Ectodermal cell (in vitro differentiated cells): Measurements from ENCODE around the gene AMBRA1.

ENCODE experiments used
- H3K27ac ChIP-seq: 2 replicates; pipeline ENCODE4 v1.7.0; 2013; ENCODE audit warnings: mild to moderate bottlenecking, low read depth, low read length; ENCODE audit not compliant: insufficient read depth, poor library complexity, severe bottlenecking
- H3K27me3 ChIP-seq: 2 replicates; pipeline ENCODE4 v1.7.0; 2013; ENCODE audit warnings: mild to moderate bottlenecking, low read length; ENCODE audit not compliant: insufficient read depth, control insufficient read depth, poor library complexity, severe bottlenecking
- H3K36me3 ChIP-seq: one replicate; pipeline ENCODE4 v1.7.0; 2013; ENCODE audit warnings: low read length; ENCODE audit not compliant: control insufficient read depth, insufficient read depth
- H3K4me1 ChIP-seq: one replicate; pipeline ENCODE4 v1.7.0; 2013; ENCODE audit warnings: low read length; ENCODE audit not compliant: control insufficient read depth, insufficient read depth
- H3K4me3 ChIP-seq: 2 replicates; pipeline ENCODE4 v1.7.0; 2013; ENCODE audit warnings: low read depth, low read length, control low read depth; ENCODE audit not compliant: insufficient read depth
- H3K9me3 ChIP-seq: 2 replicates; pipeline ENCODE4 v1.7.0; 2013; ENCODE audit warnings: mild to moderate bottlenecking, low read length, moderate library complexity; ENCODE audit not compliant: control insufficient read depth
- WGBS, 2 experiments: methylation state at CpG; one replicate each; pipeline ENCODE4 v1.1.7; 2013; ENCODE audit warnings: missing lambda C conversion rate in 2 of 2; 5-methylcytosine and 5-hydroxymethylcytosine counted together

AMBRA1 gene

DNA sequence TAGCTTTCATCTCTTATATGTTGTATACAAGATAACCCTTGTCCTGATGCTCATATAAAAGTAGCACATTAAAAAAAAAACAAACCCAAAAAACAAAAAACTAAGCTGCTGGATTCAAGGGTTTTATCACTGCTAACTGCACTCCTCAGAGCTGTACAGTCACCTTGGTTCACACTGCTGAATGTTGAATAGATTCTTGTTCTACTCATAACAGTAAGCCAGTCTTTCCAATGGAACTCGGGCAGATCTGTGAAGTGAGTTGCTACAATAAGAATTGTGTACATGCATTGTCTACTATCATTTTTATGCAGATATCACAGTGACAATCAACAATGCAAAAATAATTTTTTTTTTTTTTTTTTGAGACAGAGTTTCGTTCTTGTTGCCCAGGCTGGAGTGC, 18.5 kb upstream of the AMBRA1 start:
- H3K27me3 ChIP-seq: no peaks in the 10 kb centered on the region
- H3K9me3 ChIP-seq: no peaks in the 10 kb centered on the region
- WGBS, 2 experiments: 98 to 100% methylated on average over 1 to 2 of the region's 2 CpGs
- no peaks in the 10 kb centered on the region for H3K36me3 ChIP-seq
- no peak overlapping the region for H3K27ac ChIP-seq
- H3K4me1 ChIP-seq: peaks cover 4% of the 10 kb centered on the region
- H3K4me3 ChIP-seq: no peak overlapping the region

DNA sequence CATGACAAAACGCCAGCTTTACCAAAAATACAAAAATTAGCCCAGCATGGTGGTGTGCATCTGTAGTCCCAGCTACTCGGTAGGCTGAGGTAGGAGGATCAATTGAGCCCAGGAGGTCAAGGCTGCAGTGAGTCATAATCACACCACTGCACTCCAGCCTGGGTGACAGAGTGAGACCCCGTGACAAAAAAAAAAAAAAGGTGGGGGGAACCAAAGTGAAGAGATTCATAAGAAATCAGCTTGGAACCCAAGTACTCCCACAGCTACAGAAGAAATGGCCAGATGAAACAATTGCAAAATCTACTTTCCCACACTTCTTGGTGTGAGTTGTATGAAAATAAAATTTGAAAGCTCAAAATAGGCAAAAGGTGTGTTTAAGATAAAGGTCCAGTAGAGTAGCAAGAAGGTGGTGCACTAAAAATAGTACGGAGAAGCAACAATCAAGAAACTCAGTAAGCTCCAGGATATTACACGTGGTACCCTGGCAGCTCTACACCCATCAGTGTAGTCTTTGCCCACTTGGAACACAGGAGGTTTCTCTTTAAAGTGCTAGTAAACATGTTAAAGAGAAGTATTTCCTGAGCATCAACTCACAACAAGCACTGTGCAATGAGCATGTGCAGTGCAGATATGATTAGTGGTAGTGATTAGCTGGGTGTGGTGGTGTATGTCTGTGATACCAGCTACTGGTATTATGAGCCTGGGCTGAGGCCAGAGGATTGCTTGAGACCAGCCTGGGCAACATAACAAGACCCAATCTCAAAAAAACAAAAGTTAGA, 17.9 kb upstream of the AMBRA1 start:
- H3K27ac ChIP-seq: no peak overlapping the region
- peaks cover 4% of the 10 kb centered on the region for H3K4me1 ChIP-seq
- no peaks in the 10 kb centered on the region for H3K27me3 ChIP-seq
- no peaks in the 10 kb centered on the region for H3K36me3 ChIP-seq
- 87 to 90% methylated on average over 5 of the region's 5 CpGs for WGBS, 2 experiments
- no peaks in the 10 kb centered on the region for H3K9me3 ChIP-seq
- no peak overlapping the region for H3K4me3 ChIP-seq

DNA sequence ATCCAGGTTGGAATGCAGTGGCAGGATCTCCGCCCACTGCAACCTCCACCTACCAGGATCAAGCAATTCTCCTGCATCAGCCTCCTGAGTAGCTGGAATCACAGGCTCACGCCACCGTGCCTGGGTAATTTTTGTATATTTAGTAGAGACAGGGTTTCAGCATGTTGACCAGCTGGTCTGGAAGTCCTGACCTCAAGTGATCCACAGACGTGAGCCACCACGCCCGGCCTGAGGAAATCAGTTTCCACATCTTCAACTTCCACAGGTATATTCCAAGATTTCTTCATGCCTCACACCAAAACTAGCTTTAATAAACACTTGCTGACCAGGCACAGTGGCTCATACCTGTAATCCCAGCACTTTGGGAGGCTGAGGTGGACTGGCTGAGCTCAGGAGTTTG, 15.6 kb upstream of the AMBRA1 start:
- no peaks in the 10 kb centered on the region for H3K4me1 ChIP-seq
- H3K4me3 ChIP-seq: no peak overlapping the region
- no peaks in the 10 kb centered on the region for H3K36me3 ChIP-seq
- 89 to 91% methylated on average over 6 of the region's 6 CpGs for WGBS, 2 experiments
- H3K27ac ChIP-seq: no peak overlapping the region
- no peaks in the 10 kb centered on the region for H3K9me3 ChIP-seq
- H3K27me3 ChIP-seq: no peaks in the 10 kb centered on the region

DNA sequence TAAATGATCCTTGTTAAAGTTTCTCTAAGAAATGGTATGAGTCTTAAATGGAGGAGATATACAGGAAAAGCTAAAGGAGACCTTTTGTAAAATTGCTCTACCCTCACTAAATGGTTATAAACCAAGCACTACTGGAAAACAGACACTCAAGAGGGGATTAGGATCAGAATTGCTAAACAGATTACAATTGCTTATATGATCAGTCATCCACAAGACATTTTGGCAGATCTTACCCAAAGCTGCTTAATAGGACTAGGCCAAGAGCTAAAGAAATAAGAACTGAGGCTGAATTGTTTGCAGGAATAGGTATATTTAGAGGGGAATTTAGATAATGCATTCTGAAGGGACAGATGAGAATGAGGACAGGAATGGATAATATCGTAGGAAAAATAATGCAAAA, 13.7 kb upstream of the AMBRA1 start:
- Histone ChIP-seq H3K4me3 (no peak overlapping the region), H3K9me3 (no peaks in the 10 kb centered on the region), H3K27ac (no peak overlapping the region), H3K27me3 (no peaks in the 10 kb centered on the region), H3K4me1 (no peaks in the 10 kb centered on the region), H3K36me3 (no peaks in the 10 kb centered on the region)
- 96 to 97% methylated on average over 1 of the region's 1 CpG for WGBS, 2 experiments

- no peaks in the 10 kb centered on the region for H3K9me3 ChIP-seq
- no peaks in the 10 kb centered on the region for H3K36me3 ChIP-seq
- H3K27ac ChIP-seq: no peak overlapping the region
- H3K4me1 ChIP-seq: no peaks in the 10 kb centered on the region
- WGBS, 2 experiments: 92 to 96% methylated on average over 1 of the region's 1 CpG
- no peak overlapping the region for H3K4me3 ChIP-seq
- no peaks in the 10 kb centered on the region for H3K27me3 ChIP-seq
These were observed 11.0 kb upstream of the AMBRA1 start for GRCh38 chr11:46604796-46605195.

DNA sequence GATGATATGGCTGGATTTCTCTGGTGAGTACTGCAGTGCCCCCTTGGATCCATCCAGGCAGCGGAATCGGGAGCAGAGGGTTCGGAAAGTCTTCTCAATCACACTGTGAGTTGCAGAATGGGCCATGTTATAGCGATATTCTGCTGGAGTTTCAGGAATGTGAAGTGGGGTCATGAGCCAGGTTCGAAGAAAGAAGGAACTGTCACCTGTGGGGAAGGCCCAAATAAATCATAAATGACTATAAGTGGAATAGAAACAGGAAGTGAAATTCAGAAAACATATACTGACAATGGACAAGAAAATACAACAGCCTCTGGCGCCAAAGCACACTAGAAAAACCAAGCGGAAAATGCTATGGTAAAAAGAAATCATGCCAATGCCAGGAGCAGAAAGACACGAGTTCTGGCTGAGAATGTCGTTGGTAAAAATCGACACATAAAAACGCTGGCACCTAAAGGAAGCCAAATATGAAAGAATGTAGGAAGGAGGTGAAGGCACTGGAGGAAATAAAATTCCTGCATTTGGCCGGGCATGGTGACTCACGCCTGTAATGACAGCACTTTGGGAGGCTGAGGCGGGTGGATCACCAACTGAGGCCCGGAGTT, 10.0 kb upstream of the AMBRA1 start:
- no peaks in the 10 kb centered on the region for H3K9me3 ChIP-seq
- 93 to 94% methylated on average over 15 of the region's 15 CpGs for WGBS, 2 experiments
- H3K36me3 ChIP-seq: no peaks in the 10 kb centered on the region
- no peaks in the 10 kb centered on the region for H3K27me3 ChIP-seq
- no peaks in the 10 kb centered on the region for H3K4me1 ChIP-seq
- H3K27ac ChIP-seq: no peak overlapping the region
- H3K4me3 ChIP-seq: no peak overlapping the region

DNA sequence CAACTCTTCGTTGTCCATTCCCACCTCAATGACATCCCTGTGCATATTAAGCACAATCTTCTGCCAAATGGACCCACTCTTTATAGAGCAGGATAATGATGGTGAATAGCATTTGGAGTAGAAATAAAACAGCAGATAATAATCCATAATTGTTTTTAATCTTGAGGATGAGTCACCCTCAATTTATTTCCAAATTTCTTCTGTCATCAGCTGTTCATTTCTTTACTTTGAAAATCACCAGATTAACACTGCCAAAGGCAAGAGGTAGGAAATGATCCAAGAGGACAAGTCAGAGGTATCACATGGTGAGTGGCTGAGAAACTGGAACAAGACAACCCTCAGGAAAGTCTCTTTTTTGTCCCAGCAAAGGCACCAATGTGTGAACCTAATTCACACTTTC, 7.3 kb upstream of the AMBRA1 start:
- Histone ChIP-seq H3K9me3 (no peaks in the 10 kb centered on the region), H3K27ac (no peak overlapping the region), H3K4me3 (no peak overlapping the region), H3K4me1 (no peaks in the 10 kb centered on the region), H3K36me3 (no peaks in the 10 kb centered on the region), H3K27me3 (no peaks in the 10 kb centered on the region)
- WGBS, 2 experiments: 69 to 86% methylated on average over 1 of the region's 1 CpG

DNA sequence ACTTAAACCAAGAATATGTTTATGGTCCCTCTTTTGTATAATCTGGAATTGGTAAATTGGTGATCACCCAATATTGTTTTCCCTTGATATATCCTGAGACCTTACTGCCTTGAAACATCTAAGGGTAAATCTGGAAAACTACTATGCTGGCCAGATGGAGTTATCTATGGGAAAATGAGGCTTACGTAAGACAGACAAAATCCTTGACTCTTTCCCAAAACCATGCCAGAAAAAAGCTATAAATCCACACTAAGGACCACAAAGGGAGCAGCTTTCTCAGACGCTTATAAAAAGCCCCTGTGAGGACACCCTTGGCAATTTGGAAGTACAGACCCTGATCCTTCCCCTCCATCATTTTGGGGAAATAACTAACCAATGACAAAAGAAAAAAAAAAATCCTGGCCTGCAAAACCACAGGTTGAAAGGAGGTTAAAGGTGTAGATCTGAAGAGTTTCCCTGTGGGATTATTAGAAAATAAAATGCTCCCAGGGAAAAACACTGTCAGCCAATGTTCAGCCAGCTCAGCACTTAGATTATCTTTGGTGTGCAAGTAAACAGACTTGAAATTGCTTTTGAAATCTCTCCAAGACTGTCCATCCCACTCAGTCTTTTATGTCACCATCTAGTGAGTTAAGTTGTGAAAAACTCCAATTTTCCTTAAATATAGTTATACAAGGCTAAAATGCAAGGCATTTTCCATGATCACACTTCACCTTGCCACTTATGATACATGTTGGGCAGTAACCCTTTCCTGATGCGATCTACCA, 6.6 kb upstream of the AMBRA1 start:
- H3K27ac ChIP-seq: no peak overlapping the region
- H3K27me3 ChIP-seq: no peaks in the 10 kb centered on the region
- WGBS, 2 experiments: 94 to 96% methylated on average over 2 to 3 of the region's 3 CpGs
- H3K4me3 ChIP-seq: no peak overlapping the region
- no peaks in the 10 kb centered on the region for H3K9me3 ChIP-seq
- H3K4me1 ChIP-seq: no peaks in the 10 kb centered on the region
- H3K36me3 ChIP-seq: no peaks in the 10 kb centered on the region

DNA sequence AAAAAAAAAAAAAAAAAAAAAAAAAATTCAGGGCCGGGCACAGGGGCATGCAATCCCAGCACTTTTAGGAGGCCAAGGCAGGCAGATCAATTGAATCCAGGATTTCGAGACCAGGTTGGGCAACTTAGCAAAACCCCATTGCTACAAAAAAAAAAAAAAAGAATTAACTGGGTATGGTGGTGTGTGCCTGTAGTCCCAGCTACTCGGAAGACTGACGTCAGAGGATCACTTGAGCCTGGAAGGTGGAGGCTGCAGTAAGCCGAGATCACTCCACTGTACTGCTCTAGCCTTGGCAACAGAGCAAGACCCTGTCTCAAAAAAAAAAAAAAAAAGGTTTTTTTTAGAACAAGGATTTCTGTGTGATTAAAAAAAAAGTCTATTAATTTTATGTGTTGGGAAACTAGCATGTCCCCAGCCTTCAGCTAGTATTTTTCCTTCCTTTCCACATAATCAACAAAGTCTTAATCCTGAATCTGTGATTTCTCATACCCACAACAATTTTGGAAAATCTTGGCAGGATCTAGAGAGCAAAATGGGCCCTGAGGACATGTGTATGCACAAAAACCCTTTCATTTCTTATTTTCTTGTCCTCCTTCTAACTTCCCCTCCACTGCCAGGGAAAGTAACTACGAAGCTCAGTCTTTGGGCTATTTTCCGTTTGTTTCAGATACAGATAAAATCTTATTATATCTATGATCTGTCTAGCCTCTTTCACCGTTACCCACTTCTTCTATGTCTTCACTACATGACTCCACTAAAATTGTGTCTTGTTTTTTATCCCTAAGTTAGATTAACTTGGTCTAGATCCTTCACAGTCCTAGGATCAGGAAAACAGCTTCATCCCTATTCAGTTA, 5.7 kb upstream of the AMBRA1 start:
- H3K9me3 ChIP-seq: no peaks in the 10 kb centered on the region
- no peak overlapping the region for H3K4me3 ChIP-seq
- H3K36me3 ChIP-seq: no peaks in the 10 kb centered on the region
- no peak overlapping the region for H3K27ac ChIP-seq
- 87 to 93% methylated on average over 7 to 8 of the region's 8 CpGs for WGBS, 2 experiments
- H3K4me1 ChIP-seq: no peaks in the 10 kb centered on the region
- no peaks in the 10 kb centered on the region for H3K27me3 ChIP-seq
